Transverse colon (tissue), 4 donors: Measurements from ENCODE around the gene PLPPR3.

Experiments
- CTCF ChIP-seq, 5 experiments: fragments of 200-600 bp in 3 of 5; fragments of 450-650 bp in 2 of 5; sonication (generic) in 3 of 5; IDR thresholded peaks; 1 replicate in 2 of 5; 2 replicates in 3 of 5; pipeline ENCODE4 v1.5.1; 2016 to 2017; ENCODE audit warnings: antibody characterized with exemption in 5 of 5, inconsistent platforms in 3 of 5, mild to moderate bottlenecking in 2 of 5, moderate library complexity in 1 of 5
- POLR2A ChIP-seq: fragments of 450-650 bp; IDR thresholded peaks from one replicate; pipeline ENCODE4 v1.6.1; 2016; ENCODE audit warnings: antibody characterized with exemption, mild to moderate bottlenecking, moderate library complexity
- POLR2AphosphoS5 ChIP-seq, 3 donors: sonication (generic); formaldehyde crosslinking; IDR thresholded peaks; one replicate each; pipeline ENCODE4 v1.6.1; 2016; ENCODE audit warnings: antibody characterized with exemption in 3 of 3

GRCh38 chr19:852136-853013 lies 30.6 kb upstream of the PLPPR3 start, which contains the start of gene ELANE:
- TF ChIP-seq CTCF (IDR thresholded peaks at IDR 0.05), result no peak
- no peak for TF ChIP-seq POLR2A
- no peak for TF ChIP-seq POLR2AphosphoS5 (IDR thresholded peaks at IDR 0.05)
